GM23338 (cell line): ENCODE measurements around the gene SLC25A6. TPM values are rescaled to one million over a fixed set of nuclear protein-coding genes. Genes with fewer than 3 reads are reported as not detected.

Source experiments
- ATAC-seq: fragments of 200-7000 bp; cut with Tn5 transposase; 3 replicates; pipeline ENCODE4 v1.9.1; 2020
- DNase-seq: peaks from one replicate; pipeline ENCODE4 v3.0.0-alpha.2; 2015; ENCODE audit warnings: low spot score
- H2AFZ ChIP-seq: fragments of 200-600 bp; sonication (generic); 2 replicates; pipeline ENCODE4 v1.8.0; 2016; ENCODE audit warnings: antibody characterized with exemption, mild to moderate bottlenecking, moderate library complexity
- H3F3A ChIP-seq: fragments of 200-600 bp; sonication (generic); replicated peaks from 2 replicates; pipeline ENCODE4 v1.8.0; 2017; ENCODE audit warnings: antibody characterized with exemption, mixed run types, low read depth
- H3K27ac ChIP-seq: fragments of 200-600 bp; sonication (generic); 2 replicates; pipeline ENCODE4 v1.6.1; 2016; ENCODE audit warnings: low read depth
- H3K27me3 ChIP-seq: fragments of 200-600 bp; sonication (generic); 2 replicates; pipeline ENCODE4 v1.8.0; 2016; ENCODE audit warnings: mild to moderate bottlenecking, mixed run types, moderate library complexity; ENCODE audit not compliant: insufficient read depth
- H3K36me3 ChIP-seq: fragments of 200-600 bp; sonication (generic); 2 replicates; pipeline ENCODE4 v1.8.0; 2016; ENCODE audit warnings: mild to moderate bottlenecking; ENCODE audit not compliant: insufficient read depth
- H3K4me1 ChIP-seq: fragments of 200-600 bp; sonication (generic); 2 replicates; pipeline ENCODE4 v1.8.0; 2016; ENCODE audit warnings: mild to moderate bottlenecking, moderate library complexity; ENCODE audit not compliant: insufficient read depth
- H3K4me2 ChIP-seq: fragments of 200-600 bp; sonication (generic); 2 replicates; pipeline ENCODE4 v1.7.1; 2017; ENCODE audit warnings: mixed run types
- H3K4me3 ChIP-seq: fragments of 200-600 bp; sonication (generic); 2 replicates; pipeline ENCODE4 v1.6.1; 2016; ENCODE audit warnings: mixed run types
- H3K79me2 ChIP-seq: fragments of 200-600 bp; sonication (generic); replicated peaks from 2 replicates; pipeline ENCODE4 v1.8.0; 2017; ENCODE audit warnings: mild to moderate bottlenecking; ENCODE audit not compliant: insufficient read depth
- H3K9me2 ChIP-seq: fragments of 200-600 bp; sonication (generic); 2 replicates; pipeline ENCODE4 v1.8.0; 2017; ENCODE audit not compliant: insufficient read depth
- H4K20me1 ChIP-seq: fragments of 200-600 bp; sonication (generic); replicated peaks from 2 replicates; pipeline ENCODE4 v1.8.0; 2017; ENCODE audit warnings: mild to moderate bottlenecking; ENCODE audit not compliant: insufficient read depth
- H3K27ac Mint-ChIP-seq: 2 replicates; pipeline ENCODE4 v1.8.0; 2020; ENCODE audit warnings: inconsistent platforms, mild to moderate bottlenecking, moderate library complexity, mixed read lengths
- H3K27me3 Mint-ChIP-seq: 3 replicates; pipeline ENCODE4 v1.8.0; 2022; ENCODE audit warnings: low read depth, mild to moderate bottlenecking, moderate library complexity, mixed read lengths, inconsistent platforms; ENCODE audit not compliant: insufficient read depth, poor library complexity
- H3K36me3 Mint-ChIP-seq: 3 replicates; pipeline ENCODE4 v1.8.0; 2021; ENCODE audit warnings: low read depth, mild to moderate bottlenecking, inconsistent platforms, moderate library complexity, mixed read lengths
- H3K4me1 Mint-ChIP-seq: 3 replicates; pipeline ENCODE4 v1.8.0; 2020; ENCODE audit warnings: mild to moderate bottlenecking, inconsistent platforms, mixed read lengths
- H3K4me3 Mint-ChIP-seq: 3 replicates; pipeline ENCODE4 v1.8.0; 2021; ENCODE audit warnings: moderate library complexity, mild to moderate bottlenecking, inconsistent platforms, mixed read lengths
- H3K9me3 Mint-ChIP-seq: 3 replicates; pipeline ENCODE4 v1.8.0; 2020; ENCODE audit warnings: moderate library complexity, mild to moderate bottlenecking, inconsistent platforms, mixed read lengths
- CREB1 ChIP-seq: fragments of 250-450 bp; sonication (Bioruptor Pico); IDR thresholded peaks from 2 replicates; pipeline ENCODE4 v1.5.0; 2020; ENCODE audit warnings: low read depth, mild to moderate bottlenecking, moderate library complexity
- ETS1 ChIP-seq: IDR thresholded peaks from 2 replicates; pipeline ENCODE4 v1.6.1; 2016; ENCODE audit warnings: antibody characterized with exemption
- EZH2 ChIP-seq: fragments of 200-600 bp; sonication (generic); IDR thresholded peaks from one replicate; pipeline ENCODE4 v1.8.0; 2017; ENCODE audit warnings: antibody characterized with exemption, mild to moderate bottlenecking, low read depth; ENCODE audit not compliant: unreplicated experiment
- EZH2phosphoT487 ChIP-seq: fragments of 200-600 bp; sonication (generic); IDR thresholded peaks from one replicate; pipeline ENCODE4 v1.8.1; 2018; ENCODE audit warnings: antibody characterized with exemption; ENCODE audit not compliant: unreplicated experiment
- JUNB ChIP-seq: IDR thresholded peaks from one replicate; pipeline ENCODE4 v1.6.1; 2016; ENCODE audit warnings: antibody characterized with exemption; ENCODE audit not compliant: unreplicated experiment
- REST ChIP-seq: IDR thresholded peaks from one replicate; pipeline ENCODE4 v1.6.1; 2018; ENCODE audit warnings: antibody characterized with exemption; ENCODE audit not compliant: unreplicated experiment
- STAT1 ChIP-seq: IDR thresholded peaks from one replicate; pipeline ENCODE4 v1.6.1; 2016; ENCODE audit warnings: antibody characterized with exemption; ENCODE audit not compliant: unreplicated experiment
- ZNF114 ChIP-seq: fragments of 250-450 bp; sonication (Bioruptor Pico); IDR thresholded peaks from 2 replicates; pipeline ENCODE4 v1.5.0; 2020; ENCODE audit warnings: mild to moderate bottlenecking, moderate library complexity
- ZNF331 ChIP-seq: fragments of 250-450 bp; sonication (Bioruptor Pico); IDR thresholded peaks from 2 replicates; pipeline ENCODE4 v1.5.0; 2020; ENCODE audit warnings: low read depth, mild to moderate bottlenecking, moderate library complexity
- polyA plus RNA-seq: library from polyadenylated mRNA; unstranded; fragments of >200 nt; fragmentation: Nextera tagmentation; extraction: Ambion mirVana; gene quantifications from 2 replicates; pipeline ENCODE4 v1.2.1, GENCODE V29; 2016
- total RNA-seq: library from RNA; depleted of rRNA; stranded (reverse); fragments of >200 nt; shearing (Covaris generic); gene quantifications from 2 replicates; pipeline ENCODE4 v1.2.3, GENCODE V29; 2014
- TF ChIP-seq, protein P1 (sequence below): fragments of 250-450 bp; sonication (Bioruptor Pico); IDR thresholded peaks from 2 replicates; pipeline ENCODE4 v1.5.0; 2020; ENCODE audit warnings: mild to moderate bottlenecking, moderate library complexity

SLC25A6 gene
- total and polyA plus RNA-seq, 2 experiments from 2014 or later = 358 to 486 TPM

DNA sequence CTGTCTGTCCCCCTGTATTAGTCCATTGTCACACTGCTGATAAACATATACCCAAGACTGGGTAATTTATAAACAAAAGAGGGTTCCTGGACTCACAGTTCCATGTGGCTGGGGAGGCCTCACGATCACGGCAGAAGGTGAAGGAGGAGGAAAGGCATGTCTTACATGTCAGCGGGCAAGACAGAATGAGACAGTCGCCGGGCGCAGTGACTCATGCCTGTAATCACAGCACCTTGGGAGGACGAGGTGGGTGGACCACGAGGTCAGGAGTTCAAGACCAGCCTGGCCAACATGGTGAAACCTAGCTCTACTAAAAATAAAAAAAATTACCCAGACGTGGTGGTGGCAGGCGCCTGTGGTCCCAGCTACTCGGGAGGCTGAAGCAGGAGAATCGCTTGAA lies 30.6 kb downstream of the SLC25A6 start (continued):
- TF ChIP-seq REST = no peak

GRCh38 chrX:1360171-1360570 lies 31.7 kb downstream of the SLC25A6 start:
- Histone ChIP-seq H3K27ac (no peak overlapping the region), H3F3A (peaks cover 4% of the 10 kb centered on the region; the same call in 1 of the 2 replicates), H3K4me2 (no peak overlapping the region), H3K36me3 (0 out of 2 replicates have a peak, but pooled peaks cover 10% of the 10 kb centered on the region), H3K9me2 (no peaks in the 10 kb centered on the region), H2AFZ (no peak overlapping the region), H3K79me2 (no peaks in the 10 kb centered on the region), H3K27me3 (no peaks in the 10 kb centered on the region), H3K4me3 (no peak overlapping the region), H3K4me1 (peaks cover 8% of the 10 kb centered on the region), H4K20me1 (no peaks in the 10 kb centered on the region)
- H3K36me3 Mint-ChIP-seq = peaks cover 59% of the 10 kb centered on the region
- H3K9me3 Mint-ChIP-seq = peaks cover 42% of the 10 kb centered on the region
- TF ChIP-seq EZH2 (no peak), JUNB (no peak), EZH2phosphoT487 (no peak), CREB1 (CRISPR knock-in tag) (no peak), ETS1 (no peak), STAT1 (no peak), ZNF331 (no peak), ZNF114 (CRISPR knock-in tag) (no peak), REST (no peak)
- TF ChIP-seq, protein P1, sequence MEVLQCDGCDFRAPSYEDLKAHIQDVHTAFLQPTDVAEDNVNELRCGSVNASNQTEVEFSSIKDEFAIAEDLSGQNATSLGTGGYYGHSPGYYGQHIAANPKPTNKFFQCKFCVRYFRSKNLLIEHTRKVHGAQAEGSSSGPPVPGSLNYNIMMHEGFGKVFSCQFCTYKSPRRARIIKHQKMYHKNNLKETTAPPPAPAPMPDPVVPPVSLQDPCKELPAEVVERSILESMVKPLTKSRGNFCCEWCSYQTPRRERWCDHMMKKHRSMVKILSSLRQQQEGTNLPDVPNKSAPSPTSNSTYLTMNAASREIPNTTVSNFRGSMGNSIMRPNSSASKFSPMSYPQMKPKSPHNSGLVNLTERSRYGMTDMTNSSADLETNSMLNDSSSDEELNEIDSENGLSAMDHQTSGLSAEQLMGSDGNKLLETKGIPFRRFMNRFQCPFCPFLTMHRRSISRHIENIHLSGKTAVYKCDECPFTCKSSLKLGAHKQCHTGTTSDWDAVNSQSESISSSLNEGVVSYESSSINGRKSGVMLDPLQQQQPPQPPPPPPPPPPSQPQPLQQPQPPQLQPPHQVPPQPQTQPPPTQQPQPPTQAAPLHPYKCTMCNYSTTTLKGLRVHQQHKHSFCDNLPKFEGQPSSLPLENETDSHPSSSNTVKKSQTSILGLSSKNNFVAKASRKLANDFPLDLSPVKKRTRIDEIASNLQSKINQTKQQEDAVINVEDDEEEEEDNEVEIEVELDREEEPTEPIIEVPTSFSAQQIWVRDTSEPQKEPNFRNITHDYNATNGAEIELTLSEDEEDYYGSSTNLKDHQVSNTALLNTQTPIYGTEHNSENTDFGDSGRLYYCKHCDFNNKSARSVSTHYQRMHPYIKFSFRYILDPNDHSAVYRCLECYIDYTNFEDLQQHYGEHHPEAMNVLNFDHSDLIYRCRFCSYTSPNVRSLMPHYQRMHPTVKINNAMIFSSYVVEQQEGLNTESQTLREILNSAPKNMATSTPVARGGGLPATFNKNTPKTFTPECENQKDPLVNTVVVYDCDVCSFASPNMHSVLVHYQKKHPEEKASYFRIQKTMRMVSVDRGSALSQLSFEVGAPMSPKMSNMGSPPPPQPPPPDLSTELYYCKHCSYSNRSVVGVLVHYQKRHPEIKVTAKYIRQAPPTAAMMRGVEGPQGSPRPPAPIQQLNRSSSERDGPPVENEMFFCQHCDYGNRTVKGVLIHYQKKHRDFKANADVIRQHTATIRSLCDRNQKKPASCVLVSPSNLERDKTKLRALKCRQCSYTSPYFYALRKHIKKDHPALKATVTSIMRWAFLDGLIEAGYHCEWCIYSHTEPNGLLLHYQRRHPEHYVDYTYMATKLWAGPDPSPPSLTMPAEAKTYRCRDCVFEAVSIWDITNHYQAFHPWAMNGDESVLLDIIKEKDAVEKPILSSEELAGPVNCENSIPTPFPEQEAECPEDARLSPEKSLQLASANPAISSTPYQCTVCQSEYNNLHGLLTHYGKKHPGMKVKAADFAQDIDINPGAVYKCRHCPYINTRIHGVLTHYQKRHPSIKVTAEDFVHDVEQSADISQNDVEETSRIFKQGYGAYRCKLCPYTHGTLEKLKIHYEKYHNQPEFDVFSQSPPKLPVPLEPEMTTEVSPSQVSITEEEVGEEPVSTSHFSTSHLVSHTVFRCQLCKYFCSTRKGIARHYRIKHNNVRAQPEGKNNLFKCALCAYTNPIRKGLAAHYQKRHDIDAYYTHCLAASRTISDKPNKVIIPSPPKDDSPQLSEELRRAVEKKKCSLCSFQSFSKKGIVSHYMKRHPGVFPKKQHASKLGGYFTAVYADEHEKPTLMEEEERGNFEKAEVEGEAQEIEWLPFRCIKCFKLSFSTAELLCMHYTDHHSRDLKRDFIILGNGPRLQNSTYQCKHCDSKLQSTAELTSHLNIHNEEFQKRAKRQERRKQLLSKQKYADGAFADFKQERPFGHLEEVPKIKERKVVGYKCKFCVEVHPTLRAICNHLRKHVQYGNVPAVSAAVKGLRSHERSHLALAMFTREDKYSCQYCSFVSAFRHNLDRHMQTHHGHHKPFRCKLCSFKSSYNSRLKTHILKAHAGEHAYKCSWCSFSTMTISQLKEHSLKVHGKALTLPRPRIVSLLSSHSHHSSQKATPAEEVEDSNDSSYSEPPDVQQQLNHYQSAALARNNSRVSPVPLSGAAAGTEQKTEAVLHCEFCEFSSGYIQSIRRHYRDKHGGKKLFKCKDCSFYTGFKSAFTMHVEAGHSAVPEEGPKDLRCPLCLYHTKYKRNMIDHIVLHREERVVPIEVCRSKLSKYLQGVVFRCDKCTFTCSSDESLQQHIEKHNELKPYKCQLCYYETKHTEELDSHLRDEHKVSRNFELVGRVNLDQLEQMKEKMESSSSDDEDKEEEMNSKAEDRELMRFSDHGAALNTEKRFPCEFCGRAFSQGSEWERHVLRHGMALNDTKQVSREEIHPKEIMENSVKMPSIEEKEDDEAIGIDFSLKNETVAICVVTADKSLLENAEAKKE = no peak
- peaks cover 11% of the 10 kb centered on the region for H3K27me3 Mint-ChIP-seq
- ATAC-seq (no peak), DNase-seq (no peak)
- H3K27ac Mint-ChIP-seq = no peak overlapping the region
- H3K4me1 Mint-ChIP-seq = peaks cover 9% of the 10 kb centered on the region; the same call in 2 of the 3 replicates
- H3K4me3 Mint-ChIP-seq = no peak overlapping the region
